ENCODE results near the gene GLYATL3.
"Not testable (repeated sequence)": the region's sequence is repeated elsewhere in the genome, so short reads cannot be mapped to it uniquely, and the experiment has no call there.

GLYATL3 gene

DNA sequence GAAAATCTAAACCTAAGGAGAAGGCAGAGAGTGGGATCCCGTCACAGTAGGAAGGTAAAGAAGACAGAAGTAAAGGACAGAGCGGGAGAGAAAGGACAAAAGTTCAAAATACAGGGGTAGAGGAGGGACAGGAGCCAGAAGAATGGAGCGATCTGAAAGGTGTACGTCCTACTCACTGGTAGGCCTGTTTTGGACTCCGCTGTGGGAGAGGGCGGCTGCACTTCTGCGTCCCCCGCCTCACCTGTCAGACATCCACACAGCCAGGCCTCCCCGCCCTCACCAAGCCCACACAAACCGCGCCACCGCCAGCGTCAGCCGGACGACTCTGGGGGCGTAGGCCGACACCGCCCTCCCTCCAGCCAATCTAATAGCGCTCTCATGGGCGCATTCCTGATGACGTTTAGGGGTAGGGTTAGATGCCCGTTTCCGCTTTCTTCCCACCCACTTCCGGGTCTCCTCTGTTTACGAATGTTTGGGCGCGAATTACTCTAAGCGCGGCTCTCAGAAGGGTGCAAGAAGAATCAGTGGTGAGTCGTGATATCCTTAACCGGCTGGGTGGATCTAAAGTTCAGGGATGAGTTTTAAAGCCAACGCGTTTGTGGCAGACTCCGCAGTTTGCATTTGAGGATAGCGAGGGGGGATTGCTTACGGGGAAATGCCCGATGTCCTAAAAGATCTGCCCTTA, 36.7 kb upstream of the GLYATL3 start, which contains the start of the genes CENPQ and MMUT:
Gene CENPQ, plus strand, starts transcription at position 444 of the 685 bp plus-strand sequence. CDS start 6,807 bp downstream, outside the sequence.
Gene MMUT, minus strand, starts transcription at position 327 of the 685 bp plus-strand sequence. CDS start 3,787 bp downstream, outside the sequence.
- TF ChIP-seq, protein P1, sequence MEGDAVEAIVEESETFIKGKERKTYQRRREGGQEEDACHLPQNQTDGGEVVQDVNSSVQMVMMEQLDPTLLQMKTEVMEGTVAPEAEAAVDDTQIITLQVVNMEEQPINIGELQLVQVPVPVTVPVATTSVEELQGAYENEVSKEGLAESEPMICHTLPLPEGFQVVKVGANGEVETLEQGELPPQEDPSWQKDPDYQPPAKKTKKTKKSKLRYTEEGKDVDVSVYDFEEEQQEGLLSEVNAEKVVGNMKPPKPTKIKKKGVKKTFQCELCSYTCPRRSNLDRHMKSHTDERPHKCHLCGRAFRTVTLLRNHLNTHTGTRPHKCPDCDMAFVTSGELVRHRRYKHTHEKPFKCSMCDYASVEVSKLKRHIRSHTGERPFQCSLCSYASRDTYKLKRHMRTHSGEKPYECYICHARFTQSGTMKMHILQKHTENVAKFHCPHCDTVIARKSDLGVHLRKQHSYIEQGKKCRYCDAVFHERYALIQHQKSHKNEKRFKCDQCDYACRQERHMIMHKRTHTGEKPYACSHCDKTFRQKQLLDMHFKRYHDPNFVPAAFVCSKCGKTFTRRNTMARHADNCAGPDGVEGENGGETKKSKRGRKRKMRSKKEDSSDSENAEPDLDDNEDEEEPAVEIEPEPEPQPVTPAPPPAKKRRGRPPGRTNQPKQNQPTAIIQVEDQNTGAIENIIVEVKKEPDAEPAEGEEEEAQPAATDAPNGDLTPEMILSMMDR (IDR thresholded peaks at IDR 0.05; ENCODE audit: low read depth, low read length, missing control alignments) = no peak
- peak; percentile 82 for DNase-seq (ENCODE audit: low read depth)
- peak within 1 kb of the TSS; percentile 91 for H3K4me3 ChIP-seq (ENCODE audit: low read depth, low read length)

DNA sequence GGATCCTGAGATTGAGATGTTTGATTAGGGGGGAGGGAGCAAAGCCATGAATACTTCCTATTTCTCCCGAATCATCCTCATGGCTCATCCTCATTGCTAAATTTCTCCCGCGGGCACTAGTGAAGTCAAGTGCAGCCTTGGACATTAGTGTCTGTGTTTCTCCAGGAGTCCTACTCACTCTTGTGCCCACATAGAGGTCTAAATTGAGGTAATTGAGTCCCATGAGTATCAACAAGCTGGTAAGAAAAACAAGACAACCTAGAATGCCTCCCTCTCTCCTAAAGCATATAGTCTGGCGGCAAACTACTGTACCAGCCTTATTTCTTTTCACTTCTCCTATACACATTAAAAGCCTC, 36.1 kb upstream of the GLYATL3 start:
- H3K4me3 ChIP-seq (ENCODE audit: low read depth, low read length) = peak overlapping the region; percentile 91
- DNase-seq (ENCODE audit: low read depth) = no peak
- TF ChIP-seq, protein P1 (IDR thresholded peaks at IDR 0.05; ENCODE audit: low read depth, low read length, missing control alignments) = no peak

DNA sequence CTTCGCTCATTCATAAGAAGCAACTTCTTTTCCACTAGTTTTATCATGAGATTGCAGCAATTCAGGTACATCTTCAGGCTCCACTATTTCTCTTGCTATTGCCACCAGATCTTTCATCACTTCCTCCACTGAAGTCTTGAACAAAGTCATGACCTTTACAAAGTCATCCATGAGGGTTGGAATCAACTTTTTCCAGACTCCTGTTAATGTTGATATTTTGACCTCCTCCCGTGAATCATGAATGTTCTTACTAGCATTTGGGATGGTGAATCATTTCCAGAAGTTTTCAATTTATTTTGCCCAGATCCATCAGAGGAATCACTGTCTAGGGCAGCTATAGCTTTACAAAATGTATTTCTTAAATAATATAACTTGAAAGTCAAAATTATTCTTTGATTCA, 35.0 kb upstream of the GLYATL3 start:
- TF ChIP-seq, protein P1 (IDR thresholded peaks at IDR 0.05; ENCODE audit: low read depth, low read length, missing control alignments) = no peak
- H3K4me3 ChIP-seq (ENCODE audit: low read depth, low read length) = no peak overlapping the region
- DNase-seq (ENCODE audit: low read depth) = no peak

DNA sequence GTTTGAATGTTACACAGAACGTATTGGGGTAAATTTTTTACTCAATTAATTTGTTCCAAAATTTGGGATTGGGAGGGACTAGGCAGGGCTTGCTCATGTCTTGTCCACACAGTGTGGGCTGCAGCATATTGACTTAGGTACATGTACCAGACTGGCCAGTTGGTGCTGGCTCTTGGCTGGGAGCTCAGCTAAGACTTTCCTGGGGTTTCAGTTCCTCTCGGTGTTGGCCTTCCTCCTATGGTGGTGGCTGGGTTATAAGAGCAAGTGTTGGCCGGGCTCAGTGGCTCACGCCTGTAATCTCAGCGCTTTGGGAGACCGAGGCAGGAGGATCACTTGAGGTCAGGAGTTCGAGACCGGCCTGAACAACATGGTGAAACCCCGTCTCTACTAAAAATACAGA, 31.7 kb upstream of the GLYATL3 start:
- TF ChIP-seq, protein P1 (IDR thresholded peaks at IDR 0.05; ENCODE audit: low read depth, low read length, missing control alignments) = no peak
- no peak overlapping the region for H3K4me3 ChIP-seq (ENCODE audit: low read depth, low read length)
- no peak for DNase-seq (ENCODE audit: low read depth)

DNA sequence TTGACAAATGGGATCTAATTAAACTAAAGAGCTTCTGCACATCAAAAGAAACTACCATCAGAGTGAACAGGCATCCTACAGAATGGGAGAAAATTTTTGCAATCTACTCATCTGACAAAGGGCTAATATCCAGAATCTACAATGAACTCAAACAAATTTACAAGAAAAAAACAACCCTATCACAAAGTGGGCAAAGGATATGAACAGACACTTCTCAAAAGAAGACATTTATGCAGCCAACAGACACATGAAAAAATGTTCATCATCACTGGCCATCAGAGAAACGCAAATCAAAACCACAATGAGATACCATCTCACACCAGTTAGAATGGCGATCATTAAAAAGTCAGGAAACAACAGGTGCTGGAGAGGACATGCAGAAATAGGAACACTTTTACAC, 23.2 kb upstream of the GLYATL3 start:
- not testable (repeated sequence) for H3K4me3 ChIP-seq (ENCODE audit: low read depth, low read length); DNase-seq (ENCODE audit: low read depth)

DNA sequence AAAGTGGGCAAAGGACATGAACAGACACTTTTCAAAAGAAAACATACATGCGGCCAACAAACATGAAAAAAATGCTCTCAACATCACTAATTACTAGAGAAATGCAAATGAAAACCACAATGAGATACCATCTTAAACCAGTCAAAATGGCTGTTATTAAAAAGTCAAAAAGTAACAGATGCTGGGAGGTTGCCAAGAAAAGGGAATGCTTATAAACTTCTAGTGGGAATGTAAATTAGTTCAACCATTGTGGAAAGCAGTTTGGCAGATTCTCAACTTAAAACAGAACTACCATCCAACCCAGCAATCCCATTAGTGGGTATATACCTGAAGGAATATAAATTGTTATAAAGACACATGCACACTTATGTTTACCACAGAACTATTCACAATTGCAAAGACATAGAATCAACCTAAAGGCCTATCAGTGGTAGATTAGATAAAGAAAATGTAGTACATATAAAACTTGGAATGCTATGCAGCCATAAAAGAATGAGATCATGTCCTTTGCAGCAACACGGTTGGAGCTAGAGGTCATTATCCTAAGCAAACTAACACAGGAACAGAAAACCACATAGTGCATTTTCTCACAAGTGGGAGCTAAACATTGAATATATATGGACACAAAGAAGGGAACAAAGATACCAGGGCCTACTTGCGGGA, 20.3 kb upstream of the GLYATL3 start:
- TF ChIP-seq, protein P1 (IDR thresholded peaks at IDR 0.05; ENCODE audit: low read depth, low read length, missing control alignments) = no peak
- H3K4me3 ChIP-seq (ENCODE audit: low read depth, low read length) = no peak overlapping the region
- DNase-seq (ENCODE audit: low read depth) = no peak

DNA sequence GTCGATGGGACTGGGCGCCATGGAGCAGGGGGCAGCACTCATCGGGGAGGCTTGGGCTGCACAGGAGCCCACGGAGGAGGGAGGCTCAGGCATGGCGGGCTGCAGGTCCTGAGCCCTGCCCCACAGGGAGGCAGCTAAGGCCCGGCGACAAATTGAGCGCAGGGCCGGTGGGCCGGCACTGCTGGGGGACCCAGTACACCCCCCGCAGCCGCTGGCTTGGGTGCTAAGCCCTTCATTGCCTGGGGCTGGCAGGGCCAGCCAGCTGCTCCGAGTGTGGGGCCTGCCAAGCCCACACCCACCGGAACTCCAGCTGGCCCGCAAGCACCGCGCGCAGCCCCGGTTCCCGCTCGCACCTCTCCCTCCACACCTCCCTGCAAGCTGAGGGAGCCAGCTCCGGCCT, 17.9 kb upstream of the GLYATL3 start:
- DNase-seq (ENCODE audit: low read depth); H3K4me3 ChIP-seq (ENCODE audit: low read depth, low read length): not testable (repeated sequence)

DNA sequence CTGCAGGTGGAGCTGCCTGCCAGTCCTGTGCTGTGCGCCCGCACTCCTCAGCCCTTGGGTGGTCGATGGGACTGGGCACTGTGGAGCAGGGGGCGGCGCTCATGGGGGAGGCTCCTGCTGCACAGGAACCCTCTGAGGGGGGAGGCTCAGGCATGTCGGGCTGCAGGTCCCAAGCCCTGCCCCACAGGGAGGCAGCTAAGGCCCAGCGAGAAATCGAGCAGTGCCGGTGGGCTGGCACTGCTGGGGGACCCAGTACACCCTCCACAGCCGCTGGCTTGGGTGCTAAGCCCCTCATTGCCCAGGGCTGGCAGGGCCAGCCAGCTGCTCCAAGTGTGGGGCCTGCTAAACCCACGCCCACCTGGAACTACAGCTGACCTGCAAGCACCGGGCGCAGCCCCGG, 16.3 kb upstream of the GLYATL3 start:
- not testable (repeated sequence) for H3K4me3 ChIP-seq (ENCODE audit: low read depth, low read length); DNase-seq (ENCODE audit: low read depth)
